Fibroblast of lung (primary cell): ENCODE data around the gene ETFA.

ENCODE experiments used
- CTCF ChIP-seq, 2 donors: IDR thresholded peaks in 1 of 2; conservative IDR thresholded peaks in 1 of 2; 1 replicate in 1 of 2; 2 replicates in 1 of 2; pipeline ENCODE4 v1.5.1; 2011 to 2012; ENCODE audit warnings: low read length in 2 of 2, control low read depth in 1 of 2, inconsistent platforms in 1 of 2, low read depth in 1 of 2, mild to moderate bottlenecking in 1 of 2
- EZH2 ChIP-seq: IDR thresholded peaks from 2 replicates; pipeline ENCODE4 v1.5.1; 2012; ENCODE audit warnings: low read length, control low read depth, mild to moderate bottlenecking; ENCODE audit errors: missing control alignments

DNA sequence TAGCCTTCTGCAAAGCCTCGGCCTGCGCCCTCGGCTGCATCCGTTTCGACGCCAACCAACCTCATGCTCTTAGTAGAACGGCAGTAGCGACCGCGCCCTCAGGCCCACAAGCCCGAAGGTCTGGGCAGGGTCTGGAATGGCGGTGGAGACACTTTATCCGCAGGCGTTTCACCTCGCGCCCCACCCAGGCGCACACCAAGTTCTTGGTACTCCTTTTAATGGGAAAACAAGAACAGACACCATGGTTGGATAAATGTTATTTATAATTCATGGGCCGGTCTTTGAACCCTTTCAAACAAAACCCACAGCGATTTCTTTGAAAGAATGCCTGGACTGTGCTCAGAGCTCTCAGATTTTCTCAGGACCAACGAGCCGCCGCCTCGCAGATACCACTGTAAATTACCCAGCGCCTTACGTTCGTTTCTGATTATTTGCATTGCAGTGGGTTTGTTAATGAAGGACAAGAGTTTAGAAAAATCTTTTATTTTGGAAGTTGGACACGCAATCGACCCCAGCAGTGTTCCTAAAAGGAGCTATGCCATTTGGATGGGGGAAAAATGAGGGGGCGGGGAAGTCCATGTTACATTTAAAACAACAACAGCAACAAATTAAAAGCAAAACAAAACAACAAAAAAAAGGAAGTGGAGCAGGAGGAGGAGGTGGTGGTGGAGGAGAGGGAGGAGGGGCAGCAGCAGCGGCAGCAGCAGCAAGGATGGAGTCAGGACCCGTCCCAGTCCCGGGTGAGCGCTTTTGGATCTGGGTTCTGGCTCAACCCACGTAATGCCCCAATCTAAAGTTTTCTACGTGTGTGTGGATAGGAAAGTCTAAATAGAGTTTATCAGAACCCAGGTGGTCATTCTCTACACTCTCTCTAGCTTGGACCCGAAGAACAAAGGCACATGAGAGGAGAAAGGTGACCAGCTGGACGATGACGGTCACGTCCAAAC lies 24.3 kb upstream of the ETFA start:
- no peak for TF ChIP-seq CTCF (conservative IDR thresholded peaks at IDR 0.05 in 1 of 2, IDR thresholded peaks at IDR 0.05 in 1 of 2; ENCODE audit: low read depth in 1 of 2, low read length in 2 of 2)
- TF ChIP-seq EZH2 = peak; percentile 67
